ENCODE measurements around the gene KCNH8.

DNA sequence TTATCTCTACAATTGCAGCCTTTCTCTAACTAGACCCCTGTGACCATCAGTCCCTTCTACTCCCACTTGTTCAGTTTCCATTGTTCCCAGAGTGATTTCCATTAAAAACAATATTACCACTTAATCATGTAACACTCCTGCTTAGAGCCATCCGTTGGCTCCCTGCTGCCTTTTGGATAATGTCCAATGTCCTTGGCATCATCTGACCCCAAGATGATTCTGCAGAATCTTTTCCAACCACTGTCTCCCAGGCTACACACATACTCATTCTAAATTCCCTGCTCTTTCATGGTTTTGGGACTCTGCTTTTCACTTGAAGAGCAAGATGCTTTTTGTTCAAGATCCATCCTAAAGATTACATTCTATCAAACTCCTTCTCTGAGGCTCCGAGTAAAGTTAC is 7.1 kb downstream of the KCNH8 start:
- TF ChIP-seq CTCF (conservative IDR thresholded peaks at IDR 0.05 in 1 of 2, IDR thresholded peaks at IDR 0.05 in 1 of 2; ENCODE audit: low read depth in 1 of 2, low read length in 2 of 2) (no peak), EZH2 (IDR thresholded peaks at IDR 0.05; ENCODE audit: low read length, missing control alignments) (no peak)

All from fibroblast of lung (primary cell).